Fibroblast of lung (primary cell): ENCODE data around the gene HDDC2.

Experiments
- CTCF ChIP-seq, 2 donors: IDR thresholded peaks in 1 of 2; conservative IDR thresholded peaks in 1 of 2; 1 replicate in 1 of 2; 2 replicates in 1 of 2; pipeline ENCODE4 v1.5.1; 2011 to 2012; ENCODE audit warnings: low read length in 2 of 2, control low read depth in 1 of 2, inconsistent platforms in 1 of 2, low read depth in 1 of 2, mild to moderate bottlenecking in 1 of 2
- EZH2 ChIP-seq: IDR thresholded peaks from 2 replicates; pipeline ENCODE4 v1.5.1; 2012; ENCODE audit warnings: low read length, control low read depth, mild to moderate bottlenecking; ENCODE audit errors: missing control alignments

GRCh38 chr6:125245109-125245508 lies 56.7 kb downstream of the HDDC2 start:
- TF ChIP-seq CTCF (conservative IDR thresholded peaks at IDR 0.05 in 1 of 2, IDR thresholded peaks at IDR 0.05 in 1 of 2; ENCODE audit: low read depth in 1 of 2, low read length in 2 of 2) (no peak), EZH2 (no peak)
